Rectal smooth muscle tissue (tissue), 1 donor: ENCODE data around the gene CUEDC1.
A peak's percentile ranks its signal among the peaks of the same experiment; 100 is the strongest.

Experiments used
- H3K27ac ChIP-seq: one replicate; pipeline ENCODE4 v1.7.0; 2013; ENCODE audit warnings: low read depth, low read length, inconsistent platforms
- H3K27me3 ChIP-seq: one replicate; pipeline ENCODE4 v1.7.0; 2013; ENCODE audit warnings: low read length; ENCODE audit not compliant: control insufficient read depth, insufficient read depth
- H3K36me3 ChIP-seq: one replicate; pipeline ENCODE4 v1.7.0; 2013; ENCODE audit warnings: low read length; ENCODE audit not compliant: control insufficient read depth, insufficient read depth
- H3K4me1 ChIP-seq: one replicate; pipeline ENCODE4 v1.7.0; 2013; ENCODE audit warnings: low read length; ENCODE audit not compliant: control insufficient read depth, insufficient read depth
- H3K4me3 ChIP-seq: one replicate; pipeline ENCODE4 v1.7.0; 2013; ENCODE audit warnings: low read length
- H3K9ac ChIP-seq: one replicate; pipeline ENCODE4 v1.7.0; 2013; ENCODE audit warnings: low read length

CUEDC1 gene

GRCh38 chr17:57888311-57889216 is 66.6 kb downstream of the CUEDC1 start:
- Histone ChIP-seq H3K27ac (peak overlapping the region; percentile 99), H3K27me3 (no peaks in the 10 kb centered on the region), H3K9ac (no peak overlapping the region), H3K4me3 (no peak overlapping the region), H3K36me3 (no peaks in the 10 kb centered on the region), H3K4me1 (peaks cover 55% of the 10 kb centered on the region)

- no peak overlapping the region for H3K9ac ChIP-seq
- H3K4me3 ChIP-seq, result no peak overlapping the region
- H3K27ac ChIP-seq, result no peak overlapping the region
- no peaks in the 10 kb centered on the region for H3K27me3 ChIP-seq
- peaks cover 41% of the 10 kb centered on the region for H3K4me1 ChIP-seq
- H3K36me3 ChIP-seq, result no peaks in the 10 kb centered on the region
These were observed 68.1 kb downstream of the CUEDC1 start for GRCh38 chr17:57887161-57887560.

- Histone ChIP-seq H3K9ac (no peak overlapping the region), H3K27ac (no peak overlapping the region), H3K4me1 (peaks cover 40% of the 10 kb centered on the region), H3K4me3 (no peak overlapping the region), H3K36me3 (no peaks in the 10 kb centered on the region), H3K27me3 (no peaks in the 10 kb centered on the region)
These were observed 69.2 kb downstream of the CUEDC1 start for GRCh38 chr17:57886020-57886419.

- no peaks in the 10 kb centered on the region for H3K27me3 ChIP-seq
- H3K27ac ChIP-seq, result no peak overlapping the region
- no peak overlapping the region for H3K9ac ChIP-seq
- H3K4me3 ChIP-seq, result no peak overlapping the region
- no peaks in the 10 kb centered on the region for H3K36me3 ChIP-seq
- peaks cover 40% of the 10 kb centered on the region for H3K4me1 ChIP-seq
These were observed 69.9 kb downstream of the CUEDC1 start for GRCh38 chr17:57885148-57885915.

GRCh38 chr17:57881783-57882351 is 73.3 kb downstream of the CUEDC1 start:
- no peaks in the 10 kb centered on the region for H3K27me3 ChIP-seq
- peak overlapping the region; percentile 75 for H3K27ac ChIP-seq
- H3K4me3 ChIP-seq, result no peak overlapping the region
- H3K4me1 ChIP-seq, result peaks cover 40% of the 10 kb centered on the region
- no peak overlapping the region for H3K9ac ChIP-seq
- H3K36me3 ChIP-seq, result peaks cover 6% of the 10 kb centered on the region

GRCh38 chr17:57881143-57881542 is 74.1 kb downstream of the CUEDC1 start:
- Histone ChIP-seq H3K9ac (no peak overlapping the region), H3K4me1 (peaks cover 47% of the 10 kb centered on the region), H3K27me3 (no peaks in the 10 kb centered on the region), H3K36me3 (peaks cover 6% of the 10 kb centered on the region), H3K4me3 (no peak overlapping the region), H3K27ac (peak overlapping the region; percentile 75)

GRCh38 chr17:57880086-57880456 is 75.1 kb downstream of the CUEDC1 start:
- H3K36me3 ChIP-seq, result peaks cover 6% of the 10 kb centered on the region
- H3K9ac ChIP-seq, result no peak overlapping the region

GRCh38 chr17:57879437-57880085 is 75.7 kb downstream of the CUEDC1 start:
- no peaks in the 10 kb centered on the region for H3K27me3 ChIP-seq
- H3K9ac ChIP-seq, result no peak overlapping the region
- peaks cover 61% of the 10 kb centered on the region for H3K4me1 ChIP-seq
- H3K4me3 ChIP-seq, result no peak overlapping the region
- H3K27ac ChIP-seq, result peak overlapping the region; percentile 75
- peaks cover 6% of the 10 kb centered on the region for H3K36me3 ChIP-seq

More at GRCh38 chr17:57880086-57880456, 75.1 kb downstream of the CUEDC1 start:
- Histone ChIP-seq H3K4me1 (peaks cover 57% of the 10 kb centered on the region), H3K4me3 (no peak overlapping the region), H3K27ac (peak overlapping the region; percentile 75), H3K27me3 (no peaks in the 10 kb centered on the region)

GRCh38 chr17:57877803-57878377 is 77.3 kb downstream of the CUEDC1 start:
- no peak overlapping the region for H3K9ac ChIP-seq
- peaks cover 77% of the 10 kb centered on the region for H3K4me1 ChIP-seq

GRCh38 chr17:57876866-57877237 is 78.4 kb downstream of the CUEDC1 start:
- Histone ChIP-seq H3K27me3 (no peaks in the 10 kb centered on the region), H3K4me1 (peaks cover 85% of the 10 kb centered on the region), H3K9ac (no peak overlapping the region), H3K36me3 (peaks cover 6% of the 10 kb centered on the region), H3K4me3 (no peak overlapping the region), H3K27ac (peak overlapping the region; percentile 93)

More at GRCh38 chr17:57877803-57878377, 77.3 kb downstream of the CUEDC1 start:
- Histone ChIP-seq H3K36me3 (peaks cover 6% of the 10 kb centered on the region), H3K4me3 (no peak overlapping the region), H3K27ac (peak overlapping the region; percentile 67), H3K27me3 (no peaks in the 10 kb centered on the region)

- no peak overlapping the region for H3K4me3 ChIP-seq
- peaks cover 6% of the 10 kb centered on the region for H3K36me3 ChIP-seq
- H3K27ac ChIP-seq, result peak overlapping the region; percentile 93
- peak overlapping the region; percentile 8 for H3K9ac ChIP-seq
- peaks cover 81% of the 10 kb centered on the region for H3K4me1 ChIP-seq
- H3K27me3 ChIP-seq, result no peaks in the 10 kb centered on the region
These were observed 79.0 kb downstream of the CUEDC1 start for GRCh38 chr17:57876023-57876865.
